ENCODE results near the gene ZNF358. TPM values are rescaled to one million over a fixed set of nuclear protein-coding genes. Genes with fewer than 3 reads are reported as not detected.

The ZNF358 gene
- total and polyA plus RNA-seq, 2 donors (not counting 3 experiments of a cell fraction or from before 2014, with no cell fraction given): 51.2 to 83.2 TPM

GRCh38 chr19:7504684-7505083 lies 11.2 kb upstream of the ZNF358 start:
- intact Hi-C loops (cut with micrococcal nuclease): no loop called here
- TF ChIP-seq MAX (IDR thresholded peaks at IDR 0.05; ENCODE audit: insufficient read depth, insufficient read length) (no peak), JUN (IDR thresholded peaks at IDR 0.05; ENCODE audit: borderline replicate concordance, insufficient read depth, insufficient read length, low read depth) (no peak), GATA2 (IDR thresholded peaks at IDR 0.05; ENCODE audit: insufficient read depth, insufficient read length, low read depth, low read length) (no peak), POLR2AphosphoS5 (IDR thresholded peaks at IDR 0.05; ENCODE audit: insufficient read depth, low read depth, low read length) (no peak), CTCF (IDR thresholded peaks at IDR 0.05; ENCODE audit: extremely low read depth in 1 of 2, insufficient read depth in 1 of 2, low read depth in 1 of 2, low read length in 2 of 2) (no peak), POLR2A (IDR thresholded peaks at IDR 0.05; ENCODE audit: low read depth, low read length) (no peak), MYC (IDR thresholded peaks at IDR 0.05; ENCODE audit: low read depth, low read length) (no peak)
- no peaks in the 10 kb centered on the region for H3K79me2 ChIP-seq (ENCODE audit: control insufficient read depth, insufficient read depth, low read length)
- H4K20me1 ChIP-seq (replicated peaks; ENCODE audit: control insufficient read depth, extremely low read depth, insufficient read depth, low read length): no peaks in the 10 kb centered on the region
- no peak for DNase-seq (ENCODE audit: low read depth, low spot score)
- H3K4me3 ChIP-seq (replicated peaks in 1 of 3; ENCODE audit: insufficient read depth in 1 of 3, low read depth in 1 of 3, low read length in 3 of 3): no peak overlapping the region
- no peak overlapping the region for H2AFZ ChIP-seq (ENCODE audit: low read depth, low read length)
- no peaks in the 10 kb centered on the region for H3K36me3 ChIP-seq (ENCODE audit: control insufficient read depth in 2 of 2, extremely low read depth in 1 of 2, insufficient read depth in 2 of 2, low read length in 2 of 2)
- ChIA-PET CTCF (interaction anchor here (3.4 kb wide), 1 partner anchor 7 kb away, joined by 20 read pairs; a partner anchor contains a TSS), POLR2A (no interaction called here)
- H3K4me1 ChIP-seq (ENCODE audit: control insufficient read depth, extremely low read depth, insufficient read depth, low read length): no peaks in the 10 kb centered on the region
- no peak overlapping the region for H3K27ac ChIP-seq (ENCODE audit: insufficient read depth, low read depth, low read length)
- no peak for FAIRE-seq
- no peak overlapping the region for H3K4me2 ChIP-seq (ENCODE audit: insufficient read depth, low read length)
- H3K9me1 ChIP-seq (replicated peaks; ENCODE audit: control insufficient read depth, extremely low read depth, insufficient read depth, low read length): no peaks in the 10 kb centered on the region
- BruUV-seq (replicated peaks): no TSS peak
- no peak overlapping the region for H3K9ac ChIP-seq (replicated peaks; ENCODE audit: extremely low read depth, insufficient read depth, low read length)
- H3K9me3 ChIP-seq (replicated peaks; ENCODE audit: control insufficient read depth, insufficient read depth, low read length): no peaks in the 10 kb centered on the region
- peaks cover 0 to 4% of the 10 kb centered on the region in 2 experiments for H3K27me3 ChIP-seq (ENCODE audit: control insufficient read depth in 2 of 2, insufficient read depth in 2 of 2, low read length in 2 of 2)
- dilution Hi-C loops (cut with MboI; ENCODE audit: extremely low pct_ligation_motif_present, low sequenced_read_pairs): no loop called here
